ENCODE data around the gene SMC5. TPM values are rescaled to one million over a fixed set of nuclear protein-coding genes. Genes with fewer than 3 reads are reported as not detected.
A peak's percentile ranks its signal among the peaks of the same experiment; 100 is the strongest.
"Not testable (repeated sequence)": the region's sequence is repeated elsewhere in the genome, so short reads cannot be mapped to it uniquely, and the experiment has no call there.

The SMC5 gene
- total RNA-seq, 1 donor from 2014 or later: 11.0 TPM

GRCh38 chr9:70228118-70228517 lies 30.7 kb upstream of the SMC5 start:
- Histone ChIP-seq H3K36me3 (peaks cover 6% of the 10 kb centered on the region), H3K9me3 (replicated peaks) (no peaks in the 10 kb centered on the region), H3K27me3 (ENCODE audit: low read depth) (no peaks in the 10 kb centered on the region), H3K4me1 (peaks cover 16% of the 10 kb centered on the region), H3K4me3 (no peak overlapping the region), H3K27ac (replicated peaks) (peak overlapping the region; percentile 63)
- DNase-seq: no peak
- TF ChIP-seq CTCF (IDR thresholded peaks at IDR 0.05; ENCODE audit: borderline replicate concordance): no peak
- intact Hi-C loops (cut with micrococcal nuclease): loop anchor here (10.0 kb wide), 1 partner anchor 113 kb away; no protein-coding TSS in a partner anchor

GRCh38 chr9:70228611-70229010 lies 30.2 kb upstream of the SMC5 start:
- Histone ChIP-seq H3K4me1 (peaks cover 16% of the 10 kb centered on the region), H3K27me3 (ENCODE audit: low read depth) (no peaks in the 10 kb centered on the region), H3K27ac (replicated peaks) (peak overlapping the region; percentile 63), H3K36me3 (peaks cover 6% of the 10 kb centered on the region), H3K9me3 (replicated peaks) (no peaks in the 10 kb centered on the region), H3K4me3 (peak overlapping the region; percentile 23)
- no peak for TF ChIP-seq CTCF (IDR thresholded peaks at IDR 0.05; ENCODE audit: borderline replicate concordance)
- DNase-seq: no peak
- intact Hi-C loops (cut with micrococcal nuclease): loop anchor here (10.0 kb wide), 1 partner anchor 114 kb away; no protein-coding TSS in a partner anchor

GRCh38 chr9:70229026-70229425 lies 29.8 kb upstream of the SMC5 start:
- Histone ChIP-seq H3K4me1 (peaks cover 16% of the 10 kb centered on the region), H3K4me3 (peak overlapping the region; percentile 23), H3K36me3 (peaks cover 6% of the 10 kb centered on the region), H3K27me3 (ENCODE audit: low read depth) (no peaks in the 10 kb centered on the region), H3K27ac (replicated peaks) (peak overlapping the region; percentile 63), H3K9me3 (replicated peaks) (no peaks in the 10 kb centered on the region)
- intact Hi-C loops (cut with micrococcal nuclease): loop anchor here (10.0 kb wide), 1 partner anchor 114 kb away; no protein-coding TSS in a partner anchor
- TF ChIP-seq CTCF (IDR thresholded peaks at IDR 0.05; ENCODE audit: borderline replicate concordance): peak; percentile 13
- no peak for DNase-seq

- Histone ChIP-seq H3K36me3 (peaks cover 6% of the 10 kb centered on the region), H3K4me3 (peak overlapping the region; percentile 23), H3K4me1 (peaks cover 16% of the 10 kb centered on the region), H3K27me3 (ENCODE audit: low read depth) (no peaks in the 10 kb centered on the region), H3K27ac (replicated peaks) (peak overlapping the region; percentile 63), H3K9me3 (replicated peaks) (no peaks in the 10 kb centered on the region)
- intact Hi-C loops (cut with micrococcal nuclease): loop anchor here (10.0 kb wide), 1 partner anchor 115 kb away; no protein-coding TSS in a partner anchor
- TF ChIP-seq CTCF (IDR thresholded peaks at IDR 0.05; ENCODE audit: borderline replicate concordance): peak; percentile 40
- no peak for DNase-seq
Measured at GRCh38 chr9:70229579-70229978, 29.2 kb upstream of the SMC5 start.

GRCh38 chr9:70232476-70232875 lies 26.3 kb upstream of the SMC5 start:
- peaks cover 16% of the 10 kb centered on the region for H3K4me1 ChIP-seq
- DNase-seq: no peak
- no peaks in the 10 kb centered on the region for H3K36me3 ChIP-seq
- no peak overlapping the region for H3K4me3 ChIP-seq
- H3K27me3 ChIP-seq (ENCODE audit: low read depth): no peaks in the 10 kb centered on the region
- TF ChIP-seq CTCF (IDR thresholded peaks at IDR 0.05; ENCODE audit: borderline replicate concordance): no peak
- intact Hi-C loops (cut with micrococcal nuclease): no loop called here
- H3K27ac ChIP-seq (replicated peaks): no peak overlapping the region
- H3K9me3 ChIP-seq (replicated peaks): peaks cover 5% of the 10 kb centered on the region

- H3K9me3 ChIP-seq (replicated peaks); intact Hi-C loops (cut with micrococcal nuclease); H3K4me3 ChIP-seq; H3K27ac ChIP-seq (replicated peaks); H3K4me1 ChIP-seq; H3K27me3 ChIP-seq (ENCODE audit: low read depth); DNase-seq; H3K36me3 ChIP-seq: not testable (repeated sequence)
Measured at GRCh38 chr9:70234208-70234607, 24.6 kb upstream of the SMC5 start.

- H3K9me3 ChIP-seq (replicated peaks); H3K27me3 ChIP-seq (ENCODE audit: low read depth); H3K27ac ChIP-seq (replicated peaks); intact Hi-C loops (cut with micrococcal nuclease); H3K4me1 ChIP-seq; DNase-seq; H3K4me3 ChIP-seq; H3K36me3 ChIP-seq: not testable (repeated sequence)
Measured at GRCh38 chr9:70245952-70246351, 12.8 kb upstream of the SMC5 start.

Data from left ventricle myocardium inferior (tissue), 1 donor.